Activated naive CD4-positive, alpha-beta T cell treated with anti-CD3 and anti-CD28 coated beads, Interleukin-2, amount 50 U/mL, for 72 hours (primary cell): ENCODE data around the gene IFNA17. TPM values are rescaled to one million over a fixed set of nuclear protein-coding genes. Genes with fewer than 3 reads are reported as not detected.
"Not testable (repeated sequence)": the region's sequence is repeated elsewhere in the genome, so short reads cannot be mapped to it uniquely, and the experiment has no call there.

ENCODE experiments used
- ATAC-seq, 2 donors: fragments of 150-1000 bp; cut with Tn5 transposase; 2 replicates each; pipeline ENCODE4 v1.10.0; 2021; ENCODE audit warnings: mild to moderate bottlenecking in 2 of 2, moderate library complexity in 2 of 2
- DNase-seq, 2 donors: peaks; one replicate each; pipeline ENCODE4 v3.0.0; 2021 to 2022; ENCODE audit warnings: low spot score in 2 of 2
- H3K27ac Mint-ChIP-seq, 2 donors: one replicate each; pipeline ENCODE4 v1.8.0; 2022; ENCODE audit warnings: mild to moderate bottlenecking in 2 of 2, mixed read lengths in 2 of 2
- H3K36me3 Mint-ChIP-seq, 2 donors: one replicate each; pipeline ENCODE4 v1.8.0; 2022; ENCODE audit warnings: mixed read lengths in 2 of 2
- H3K9me3 Mint-ChIP-seq, 2 donors: one replicate each; pipeline ENCODE4 v1.8.0; 2022; ENCODE audit warnings: mixed read lengths in 2 of 2
- total RNA-seq, 2 donors: library from RNA; stranded (reverse); gene quantifications; one replicate each; pipeline ENCODE4 v1.2.3, GENCODE V29; 2022

The IFNA17 gene
- total RNA-seq, 2 donors from 2014 or later = not detected

GRCh38 chr9:21217211-21217610 is 10.8 kb downstream of the IFNA17 start, which contains the start of gene IFNA16:
Gene IFNA16, minus strand, starts transcription at chr9:21217311. Its CDS starts 6 bp downstream, at chr9:21217305.
- DNase-seq, ATAC-seq, H3K9me3 Mint-ChIP-seq, H3K36me3 Mint-ChIP-seq, H3K27ac Mint-ChIP-seq: not testable (repeated sequence)

- H3K27ac Mint-ChIP-seq, H3K36me3 Mint-ChIP-seq, H3K9me3 Mint-ChIP-seq, DNase-seq: not testable (repeated sequence)
- ATAC-seq = peak; percentile 28 to 31
These were observed 14.4 kb downstream of the IFNA17 start for GRCh38 chr9:21213411-21214326.

GRCh38 chr9:21212160-21212559 is 15.9 kb downstream of the IFNA17 start:
- ATAC-seq, DNase-seq: not testable (repeated sequence)

GRCh38 chr9:21210782-21211181 is 17.2 kb downstream of the IFNA17 start:
- H3K9me3 Mint-ChIP-seq, DNase-seq, H3K27ac Mint-ChIP-seq, ATAC-seq, H3K36me3 Mint-ChIP-seq: not testable (repeated sequence)

More at GRCh38 chr9:21212160-21212559, 15.9 kb downstream of the IFNA17 start:
- not testable (repeated sequence) for H3K36me3 Mint-ChIP-seq, H3K27ac Mint-ChIP-seq, H3K9me3 Mint-ChIP-seq

- H3K9me3 Mint-ChIP-seq = no peaks in the 10 kb centered on the region
- H3K36me3 Mint-ChIP-seq = no peaks in the 10 kb centered on the region
- ATAC-seq = no peak
These were observed 17.7 kb downstream of the IFNA17 start for GRCh38 chr9:21210311-21210710.

GRCh38 chr9:21207043-21207442 is 21.0 kb downstream of the IFNA17 start, which contains the start of gene IFNA10:
Gene IFNA10, minus strand, starts transcription at chr9:21207143. Its CDS starts 46 bp downstream, at chr9:21207097.
- DNase-seq, H3K36me3 Mint-ChIP-seq, H3K9me3 Mint-ChIP-seq, ATAC-seq, H3K27ac Mint-ChIP-seq: not testable (repeated sequence)

More at GRCh38 chr9:21210311-21210710, 17.7 kb downstream of the IFNA17 start:
- DNase-seq = no peak
- no peak overlapping the region for H3K27ac Mint-ChIP-seq

- ATAC-seq (peak in 1 of 2 donors; percentile 77), DNase-seq (no peak)
- no peak overlapping the region for H3K27ac Mint-ChIP-seq
- no peaks in the 10 kb centered on the region for H3K9me3 Mint-ChIP-seq
- H3K36me3 Mint-ChIP-seq = no peaks in the 10 kb centered on the region
These were observed 22.8 kb downstream of the IFNA17 start for GRCh38 chr9:21205204-21205603.

GRCh38 chr9:21202105-21202504 is 25.9 kb downstream of the IFNA17 start, which contains the start of gene IFNA7:
Gene IFNA7, minus strand, starts transcription at chr9:21202205. Its CDS starts 40 bp downstream, at chr9:21202165.
- H3K36me3 Mint-ChIP-seq, DNase-seq, H3K27ac Mint-ChIP-seq, H3K9me3 Mint-ChIP-seq, ATAC-seq: not testable (repeated sequence)

- H3K9me3 Mint-ChIP-seq, H3K36me3 Mint-ChIP-seq: not testable (repeated sequence)
- peak overlapping the region in 1 of 2 donors; percentile 28 for H3K27ac Mint-ChIP-seq
- DNase-seq (peak in 1 of 2 donors; percentile 36), ATAC-seq (peak; percentile 74 to 85)
These were observed 32.9 kb downstream of the IFNA17 start for GRCh38 chr9:21194867-21195776.

- not testable (repeated sequence) for DNase-seq, H3K9me3 Mint-ChIP-seq, H3K27ac Mint-ChIP-seq, H3K36me3 Mint-ChIP-seq, ATAC-seq
These were observed 40.5 kb downstream of the IFNA17 start, which contains the start of gene IFNA4 for GRCh38 chr9:21187487-21187886. Gene IFNA4, minus strand, starts transcription at chr9:21187587. Its CDS starts 56 bp downstream, at chr9:21187531.

- not testable (repeated sequence) for DNase-seq, H3K36me3 Mint-ChIP-seq, H3K9me3 Mint-ChIP-seq
- peak overlapping the region in 1 of 2 donors; percentile 27 for H3K27ac Mint-ChIP-seq
- peak; percentile 53 to 79 for ATAC-seq
These were observed 44.9 kb downstream of the IFNA17 start for GRCh38 chr9:21182810-21183736.

Other genes starting within 250 kb of the IFNA17 start
- gene HACD4, start 196.6 kb downstream of the IFNA17 start, total RNA-seq = 1 to 10 TPM in 1 of 2 donors, under 1 TPM in 1; 0.87 to 3.9 TPM
- under 1 TPM; 0.46 to 0.80 TPM for gene IFNB1, start 150.3 kb downstream of the IFNA17 start, total RNA-seq
- gene IFNW1, start 86.4 kb downstream of the IFNA17 start, total RNA-seq = not detected
- gene IFNA21, start 61.6 kb downstream of the IFNA17 start, total RNA-seq = not detected
- gene IFNA4, start 40.6 kb downstream of the IFNA17 start, total RNA-seq = not detected
- gene IFNA7, start 26.0 kb downstream of the IFNA17 start, total RNA-seq = not detected
- gene IFNA10, start 21.1 kb downstream of the IFNA17 start, total RNA-seq = not detected
- gene IFNA16, start 10.9 kb downstream of the IFNA17 start, total RNA-seq = not detected
- gene IFNA14, start 11.8 kb upstream of the IFNA17 start, total RNA-seq = not detected
- not detected for gene IFNA5, start 77.1 kb upstream of the IFNA17 start, total RNA-seq
- gene KLHL9, start 107.2 kb upstream of the IFNA17 start, total RNA-seq = 10 to 100 TPM; 14.6 to 14.8 TPM
- not detected for gene IFNA6, start 122.7 kb upstream of the IFNA17 start, total RNA-seq
- gene IFNA13, start 139.8 kb upstream of the IFNA17 start, total RNA-seq = not detected
- not detected for gene IFNA2, start 157.2 kb upstream of the IFNA17 start, total RNA-seq
- gene IFNA8, start 180.9 kb upstream of the IFNA17 start, total RNA-seq = not detected
- not detected for gene IFNA1, start 212.2 kb upstream of the IFNA17 start, total RNA-seq